HL-60 (cell line): Measurements from ENCODE around the gene HIGD2A.

Experiments used
- GABPA ChIP-seq: IDR thresholded peaks from 2 replicates; pipeline ENCODE4 v1.6.1; 2012; ENCODE audit warnings: low read depth
- POLR2AphosphoS5 ChIP-seq: IDR thresholded peaks from 2 replicates; pipeline ENCODE4 v1.6.1; 2012; ENCODE audit warnings: low read depth
- TF ChIP-seq, protein P1 (sequence below): IDR thresholded peaks from one replicate; pipeline ENCODE4 v1.5.1; 2011; ENCODE audit warnings: low read length, control low read depth, inconsistent platforms; ENCODE audit not compliant: insufficient read depth

DNA sequence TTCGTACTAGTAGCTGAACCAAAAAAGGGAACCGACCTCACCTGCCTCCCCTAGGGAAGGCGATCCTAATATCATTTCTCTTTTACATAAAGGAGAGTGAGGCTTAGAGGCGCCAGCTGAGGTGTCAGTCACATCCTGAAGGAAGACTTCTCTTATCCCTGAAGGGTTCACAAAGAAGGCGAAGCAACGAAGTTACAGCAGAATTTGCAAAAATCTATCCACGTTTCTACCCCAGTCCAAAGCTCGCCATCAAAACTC is 26.4 kb upstream of the HIGD2A start:
- TF ChIP-seq, protein P1, sequence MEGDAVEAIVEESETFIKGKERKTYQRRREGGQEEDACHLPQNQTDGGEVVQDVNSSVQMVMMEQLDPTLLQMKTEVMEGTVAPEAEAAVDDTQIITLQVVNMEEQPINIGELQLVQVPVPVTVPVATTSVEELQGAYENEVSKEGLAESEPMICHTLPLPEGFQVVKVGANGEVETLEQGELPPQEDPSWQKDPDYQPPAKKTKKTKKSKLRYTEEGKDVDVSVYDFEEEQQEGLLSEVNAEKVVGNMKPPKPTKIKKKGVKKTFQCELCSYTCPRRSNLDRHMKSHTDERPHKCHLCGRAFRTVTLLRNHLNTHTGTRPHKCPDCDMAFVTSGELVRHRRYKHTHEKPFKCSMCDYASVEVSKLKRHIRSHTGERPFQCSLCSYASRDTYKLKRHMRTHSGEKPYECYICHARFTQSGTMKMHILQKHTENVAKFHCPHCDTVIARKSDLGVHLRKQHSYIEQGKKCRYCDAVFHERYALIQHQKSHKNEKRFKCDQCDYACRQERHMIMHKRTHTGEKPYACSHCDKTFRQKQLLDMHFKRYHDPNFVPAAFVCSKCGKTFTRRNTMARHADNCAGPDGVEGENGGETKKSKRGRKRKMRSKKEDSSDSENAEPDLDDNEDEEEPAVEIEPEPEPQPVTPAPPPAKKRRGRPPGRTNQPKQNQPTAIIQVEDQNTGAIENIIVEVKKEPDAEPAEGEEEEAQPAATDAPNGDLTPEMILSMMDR, result no peak
- TF ChIP-seq POLR2AphosphoS5, result no peak
- no peak for TF ChIP-seq GABPA
